ENCODE results near the gene MTRF1.

DNA sequence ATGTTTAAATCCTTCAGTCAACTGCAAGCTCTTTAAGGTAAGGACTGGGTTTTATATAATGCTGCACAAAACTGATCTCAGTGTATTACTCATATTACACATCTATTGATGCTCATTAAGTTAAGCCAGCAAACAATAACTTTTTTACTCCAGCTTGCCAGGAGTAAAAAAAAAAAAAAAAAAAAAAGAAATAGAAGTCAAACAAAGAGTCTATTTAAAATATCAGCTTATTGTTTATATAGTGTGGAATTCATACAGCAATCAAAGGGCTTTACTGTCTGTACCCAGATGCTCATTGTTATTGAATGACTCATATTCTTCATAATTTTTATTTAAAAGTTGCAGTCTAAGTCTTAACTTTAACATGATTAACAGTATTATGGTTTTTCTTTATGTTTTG, 47.2 kb downstream of the MTRF1 start:
- TF ChIP-seq POLR2AphosphoS5 (IDR thresholded peaks at IDR 0.05; ENCODE audit: low read depth) = no peak
- TF ChIP-seq, protein P1, sequence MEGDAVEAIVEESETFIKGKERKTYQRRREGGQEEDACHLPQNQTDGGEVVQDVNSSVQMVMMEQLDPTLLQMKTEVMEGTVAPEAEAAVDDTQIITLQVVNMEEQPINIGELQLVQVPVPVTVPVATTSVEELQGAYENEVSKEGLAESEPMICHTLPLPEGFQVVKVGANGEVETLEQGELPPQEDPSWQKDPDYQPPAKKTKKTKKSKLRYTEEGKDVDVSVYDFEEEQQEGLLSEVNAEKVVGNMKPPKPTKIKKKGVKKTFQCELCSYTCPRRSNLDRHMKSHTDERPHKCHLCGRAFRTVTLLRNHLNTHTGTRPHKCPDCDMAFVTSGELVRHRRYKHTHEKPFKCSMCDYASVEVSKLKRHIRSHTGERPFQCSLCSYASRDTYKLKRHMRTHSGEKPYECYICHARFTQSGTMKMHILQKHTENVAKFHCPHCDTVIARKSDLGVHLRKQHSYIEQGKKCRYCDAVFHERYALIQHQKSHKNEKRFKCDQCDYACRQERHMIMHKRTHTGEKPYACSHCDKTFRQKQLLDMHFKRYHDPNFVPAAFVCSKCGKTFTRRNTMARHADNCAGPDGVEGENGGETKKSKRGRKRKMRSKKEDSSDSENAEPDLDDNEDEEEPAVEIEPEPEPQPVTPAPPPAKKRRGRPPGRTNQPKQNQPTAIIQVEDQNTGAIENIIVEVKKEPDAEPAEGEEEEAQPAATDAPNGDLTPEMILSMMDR (IDR thresholded peaks at IDR 0.05; ENCODE audit: insufficient read depth, low read length) = no peak
